OCI-LY1 (cell line): ENCODE data around the gene MSX1.

Experiments used
- CTCF ChIP-seq: fragments of 200-600 bp; sonication (generic), shearing (Covaris generic); IDR thresholded peaks from 2 replicates; pipeline ENCODE4 v1.5.1; 2017; ENCODE audit warnings: mild to moderate bottlenecking, antibody characterized with exemption, low read length, moderate library complexity, mixed read lengths
- EZH2 ChIP-seq: fragments of 200-600 bp; sonication (generic), shearing (Covaris generic); IDR thresholded peaks from 2 replicates; pipeline ENCODE4 v1.8.0; 2017; ENCODE audit warnings: borderline replicate concordance, mixed run types, mild to moderate bottlenecking, antibody characterized with exemption, low read length, moderate library complexity, mixed read lengths

GRCh38 chr4:4887426-4887825 is 28.0 kb downstream of the MSX1 start:
- TF ChIP-seq CTCF (no peak), EZH2 (no peak)
